Neural cell (in vitro differentiated cells): Measurements from ENCODE around the gene FBXO9. TPM values are rescaled to one million over a fixed set of nuclear protein-coding genes. Genes with fewer than 3 reads are reported as not detected.

Source experiments
- H2AFZ ChIP-seq: fragments of 200-600, 300-800 bp; sonication (generic), shearing (Covaris generic); 2 replicates; pipeline ENCODE4 v1.6.0; 2014; ENCODE audit warnings: low read depth, mild to moderate bottlenecking, antibody characterized with exemption, low read length, moderate library complexity
- H3F3A ChIP-seq: fragments of 200-600 bp; shearing (Covaris generic); 2 replicates; pipeline ENCODE4 v1.6.1; 2016; ENCODE audit warnings: mild to moderate bottlenecking, moderate library complexity, mixed read lengths, antibody characterized with exemption, low read length; ENCODE audit not compliant: insufficient read depth, poor library complexity, severe bottlenecking
- H3K27ac ChIP-seq: fragments of 200-600, 300-800 bp; sonication (generic), shearing (Covaris generic); 2 replicates; pipeline ENCODE4 v1.5.1; 2014; ENCODE audit warnings: mild to moderate bottlenecking, low read length, moderate library complexity
- H3K27me3 ChIP-seq: fragments of 300-800, 200-600 bp; sonication (generic), shearing (Covaris generic); 2 replicates; pipeline ENCODE4 v1.6.0; 2014; ENCODE audit warnings: mild to moderate bottlenecking, low read depth, low read length, moderate library complexity; ENCODE audit not compliant: insufficient read depth
- H3K36me3 ChIP-seq: fragments of 300-800, 200-600 bp; sonication (generic), shearing (Covaris generic); 2 replicates; pipeline ENCODE4 v1.5.1; 2014; ENCODE audit warnings: mild to moderate bottlenecking, antibody characterized with exemption, low read length, moderate library complexity; ENCODE audit not compliant: insufficient read depth
- H3K4me2 ChIP-seq: fragments of 300-800, 200-600 bp; sonication (generic), shearing (Covaris generic); 2 replicates; pipeline ENCODE4 v1.6.0; 2014; ENCODE audit warnings: mild to moderate bottlenecking, low read length
- H3K4me3 ChIP-seq: fragments of 300-800, 200-600 bp; sonication (generic), shearing (Covaris generic); 2 replicates; pipeline ENCODE4 v1.5.1; 2014; ENCODE audit warnings: mild to moderate bottlenecking, low read length, moderate library complexity
- H3K79me2 ChIP-seq: fragments of 200-600 bp; shearing (Covaris generic); replicated peaks from 2 replicates; pipeline ENCODE4 v1.6.0; 2014; ENCODE audit warnings: mild to moderate bottlenecking, low read length, moderate library complexity; ENCODE audit not compliant: insufficient read depth
- H3K9ac ChIP-seq: fragments of 300-800, 200-600 bp; sonication (generic), shearing (Covaris generic); 2 replicates; pipeline ENCODE4 v1.6.1; 2016; ENCODE audit warnings: mild to moderate bottlenecking, low read length, mixed read lengths
- H3K9me2 ChIP-seq: fragments of 200-600 bp; shearing (Covaris generic); 2 replicates; pipeline ENCODE4 v1.6.1; 2016; ENCODE audit warnings: mild to moderate bottlenecking, low read length, mixed read lengths; ENCODE audit not compliant: insufficient read depth
- H3K9me3 ChIP-seq: fragments of 200-600, 300-800 bp; sonication (generic), shearing (Covaris generic); 2 replicates; pipeline ENCODE4 v1.6.1; 2016; ENCODE audit warnings: mild to moderate bottlenecking, mixed run types, low read length, moderate library complexity, mixed read lengths
- H4K20me1 ChIP-seq: fragments of 200-600 bp; shearing (Covaris generic); 2 replicates; pipeline ENCODE4 v1.6.1; 2016; ENCODE audit warnings: mild to moderate bottlenecking, mixed run types; ENCODE audit not compliant: insufficient read depth
- CTCF ChIP-seq: fragments of 450-650 bp; IDR thresholded peaks from 2 replicates; pipeline ENCODE4 v1.5.1; 2014; ENCODE audit warnings: antibody characterized with exemption, mild to moderate bottlenecking, moderate library complexity; ENCODE audit not compliant: poor library complexity, severe bottlenecking
- EP300 ChIP-seq: fragments of 450-650 bp; conservative IDR thresholded peaks from 2 replicates; pipeline ENCODE4 v1.6.1; 2014; ENCODE audit warnings: antibody characterized with exemption, mild to moderate bottlenecking, moderate library complexity; ENCODE audit not compliant: poor library complexity, severe bottlenecking
- EZH2 ChIP-seq: fragments of 200-600, 300-800 bp; shearing (Covaris generic), sonication (generic); IDR thresholded peaks from 2 replicates; pipeline ENCODE4 v1.6.1; 2014; ENCODE audit warnings: antibody characterized with exemption, low read length, borderline replicate concordance, mild to moderate bottlenecking; ENCODE audit not compliant: insufficient read depth, poor library complexity, severe bottlenecking
- MXI1 ChIP-seq: fragments of 450-650 bp; conservative IDR thresholded peaks from 2 replicates; pipeline ENCODE4 v1.6.1; 2014; ENCODE audit warnings: antibody characterized with exemption, mild to moderate bottlenecking; ENCODE audit not compliant: poor library complexity, severe bottlenecking
- POLR2AphosphoS5 ChIP-seq: IDR thresholded peaks from 2 replicates; pipeline ENCODE4 v1.6.1; 2012
- RAD21 ChIP-seq: fragments of 450-650 bp; conservative IDR thresholded peaks from 2 replicates; pipeline ENCODE4 v1.6.1; 2014; ENCODE audit warnings: antibody characterized with exemption, mild to moderate bottlenecking, moderate library complexity
- SMC3 ChIP-seq: fragments of 450-650 bp; conservative IDR thresholded peaks from 2 replicates; pipeline ENCODE4 v1.6.1; 2014; ENCODE audit warnings: antibody characterized with exemption, mild to moderate bottlenecking, moderate library complexity; ENCODE audit not compliant: poor library complexity
- TAF1 ChIP-seq: IDR thresholded peaks from 2 replicates; pipeline ENCODE4 v1.6.1; 2012; ENCODE audit warnings: low read depth
- polyA plus RNA-seq: library from polyadenylated mRNA; depleted of rRNA; stranded (reverse); fragments of >200 nt; gene quantifications from 2 replicates; pipeline ENCODE4 v1.2.3, GENCODE V29; 2014
- TF ChIP-seq, protein P1 (sequence below): IDR thresholded peaks from 2 replicates; pipeline ENCODE4 v1.6.1; 2012; ENCODE audit warnings: borderline replicate concordance

FBXO9 gene
- polyA plus RNA-seq, 1 donor from 2014 or later, result 92.2 TPM

DNA sequence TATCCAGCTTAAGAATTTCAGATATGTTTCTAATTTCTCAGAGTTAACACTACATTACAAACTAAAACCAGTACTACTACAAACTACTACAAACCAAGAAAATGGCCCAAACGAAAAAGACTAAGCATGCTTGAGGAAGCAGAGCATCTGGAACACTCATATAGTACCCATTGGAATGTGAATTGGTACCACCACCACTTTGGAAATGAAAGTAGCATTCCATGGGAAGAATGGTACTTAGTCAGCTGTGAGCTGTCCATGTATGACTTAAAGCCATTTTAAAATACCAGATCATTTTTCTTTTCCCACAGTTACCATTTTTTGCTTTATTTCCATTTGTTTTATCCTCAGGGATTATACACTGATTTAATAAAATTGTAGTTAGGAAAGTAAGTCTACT is 30.5 kb downstream of the FBXO9 start:
- H3K4me3 ChIP-seq, result no peak overlapping the region
- H3K9me2 ChIP-seq, result no peaks in the 10 kb centered on the region
- H3K79me2 ChIP-seq, result no peaks in the 10 kb centered on the region
- H3K27me3 ChIP-seq, result no peaks in the 10 kb centered on the region
- H2AFZ ChIP-seq, result no peak overlapping the region
- no peak overlapping the region for H3K27ac ChIP-seq
- H3K9me3 ChIP-seq, result no peaks in the 10 kb centered on the region
- no peak for TF ChIP-seq MXI1
- TF ChIP-seq SMC3, result no peak
- TF ChIP-seq RAD21, result no peak
- TF ChIP-seq, protein P1, sequence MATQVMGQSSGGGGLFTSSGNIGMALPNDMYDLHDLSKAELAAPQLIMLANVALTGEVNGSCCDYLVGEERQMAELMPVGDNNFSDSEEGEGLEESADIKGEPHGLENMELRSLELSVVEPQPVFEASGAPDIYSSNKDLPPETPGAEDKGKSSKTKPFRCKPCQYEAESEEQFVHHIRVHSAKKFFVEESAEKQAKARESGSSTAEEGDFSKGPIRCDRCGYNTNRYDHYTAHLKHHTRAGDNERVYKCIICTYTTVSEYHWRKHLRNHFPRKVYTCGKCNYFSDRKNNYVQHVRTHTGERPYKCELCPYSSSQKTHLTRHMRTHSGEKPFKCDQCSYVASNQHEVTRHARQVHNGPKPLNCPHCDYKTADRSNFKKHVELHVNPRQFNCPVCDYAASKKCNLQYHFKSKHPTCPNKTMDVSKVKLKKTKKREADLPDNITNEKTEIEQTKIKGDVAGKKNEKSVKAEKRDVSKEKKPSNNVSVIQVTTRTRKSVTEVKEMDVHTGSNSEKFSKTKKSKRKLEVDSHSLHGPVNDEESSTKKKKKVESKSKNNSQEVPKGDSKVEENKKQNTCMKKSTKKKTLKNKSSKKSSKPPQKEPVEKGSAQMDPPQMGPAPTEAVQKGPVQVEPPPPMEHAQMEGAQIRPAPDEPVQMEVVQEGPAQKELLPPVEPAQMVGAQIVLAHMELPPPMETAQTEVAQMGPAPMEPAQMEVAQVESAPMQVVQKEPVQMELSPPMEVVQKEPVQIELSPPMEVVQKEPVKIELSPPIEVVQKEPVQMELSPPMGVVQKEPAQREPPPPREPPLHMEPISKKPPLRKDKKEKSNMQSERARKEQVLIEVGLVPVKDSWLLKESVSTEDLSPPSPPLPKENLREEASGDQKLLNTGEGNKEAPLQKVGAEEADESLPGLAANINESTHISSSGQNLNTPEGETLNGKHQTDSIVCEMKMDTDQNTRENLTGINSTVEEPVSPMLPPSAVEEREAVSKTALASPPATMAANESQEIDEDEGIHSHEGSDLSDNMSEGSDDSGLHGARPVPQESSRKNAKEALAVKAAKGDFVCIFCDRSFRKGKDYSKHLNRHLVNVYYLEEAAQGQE, result no peak
- no peak for TF ChIP-seq EP300
- TF ChIP-seq EZH2, result no peak
- TF ChIP-seq POLR2AphosphoS5, result no peak
- no peak for TF ChIP-seq TAF1
- TF ChIP-seq CTCF, result no peak
- H3F3A ChIP-seq, result no peaks in the 10 kb centered on the region
- H3K9ac ChIP-seq, result no peak overlapping the region
- no peaks in the 10 kb centered on the region for H4K20me1 ChIP-seq
- H3K4me2 ChIP-seq, result no peak overlapping the region
- H3K36me3 ChIP-seq, result peaks cover 21% of the 10 kb centered on the region

DNA sequence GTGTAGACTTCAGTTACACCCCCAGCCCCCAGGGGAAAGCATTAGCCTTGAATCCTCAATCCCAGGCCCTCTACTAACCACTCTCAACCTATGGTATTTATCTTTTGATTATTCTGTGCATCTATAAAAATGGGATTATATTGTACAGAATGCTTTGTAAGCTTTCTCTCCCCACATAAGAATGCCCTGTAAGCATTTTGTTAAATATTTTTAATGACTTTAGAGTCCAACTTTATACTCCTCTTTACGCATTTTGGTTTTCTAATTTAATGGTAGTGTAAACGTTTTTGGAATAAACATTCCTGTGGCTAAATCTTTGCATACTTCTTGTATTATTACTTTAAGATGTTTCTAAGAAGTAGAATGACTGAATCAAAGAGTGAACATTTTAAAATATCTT is 35.4 kb downstream of the FBXO9 start:
- Histone ChIP-seq H3K9me2 (no peaks in the 10 kb centered on the region), H3K9ac (no peak overlapping the region), H2AFZ (no peak overlapping the region), H3K36me3 (peaks cover 10% of the 10 kb centered on the region), H3K79me2 (no peaks in the 10 kb centered on the region), H4K20me1 (no peaks in the 10 kb centered on the region), H3K27me3 (no peaks in the 10 kb centered on the region), H3K4me2 (no peak overlapping the region), H3K9me3 (no peaks in the 10 kb centered on the region), H3K4me3 (no peak overlapping the region), H3K27ac (no peak overlapping the region), H3F3A (no peaks in the 10 kb centered on the region)
- no peak for TF ChIP-seq SMC3
- TF ChIP-seq CTCF, result no peak
- TF ChIP-seq, protein P1, result no peak
- TF ChIP-seq EP300, result no peak
- TF ChIP-seq TAF1, result no peak
- no peak for TF ChIP-seq MXI1
- TF ChIP-seq EZH2, result no peak
- no peak for TF ChIP-seq RAD21
- TF ChIP-seq POLR2AphosphoS5, result no peak
